NCI-H226 (cell line): ENCODE results near the gene HERC2.
"Not testable (repeated sequence)": the region's sequence is repeated elsewhere in the genome, so short reads cannot be mapped to it uniquely, and the experiment has no call there.

Source experiments
- DNase-seq: peaks from one replicate; pipeline ENCODE4 v3.0.0-alpha.2; 2015

Gene HERC2

DNA sequence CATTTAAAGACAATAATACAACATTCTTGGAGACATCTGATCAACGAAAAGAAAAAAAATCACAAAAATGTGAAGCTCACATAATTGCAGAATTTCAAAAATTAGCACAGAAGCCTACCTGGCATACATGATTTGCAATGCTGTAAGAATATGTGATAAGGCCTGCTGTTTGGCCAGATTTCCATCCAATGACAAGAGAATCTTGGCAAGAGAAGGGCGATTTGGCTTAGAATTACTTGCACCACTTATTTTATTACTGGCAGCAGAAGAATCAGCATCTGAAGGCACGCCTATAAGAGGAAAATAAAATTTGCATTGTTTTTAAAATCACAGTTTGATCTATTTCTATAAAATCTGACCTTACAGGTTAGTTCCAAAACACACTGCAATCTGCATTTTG is 152.6 kb downstream of the HERC2 start:
- no peak for DNase-seq

DNA sequence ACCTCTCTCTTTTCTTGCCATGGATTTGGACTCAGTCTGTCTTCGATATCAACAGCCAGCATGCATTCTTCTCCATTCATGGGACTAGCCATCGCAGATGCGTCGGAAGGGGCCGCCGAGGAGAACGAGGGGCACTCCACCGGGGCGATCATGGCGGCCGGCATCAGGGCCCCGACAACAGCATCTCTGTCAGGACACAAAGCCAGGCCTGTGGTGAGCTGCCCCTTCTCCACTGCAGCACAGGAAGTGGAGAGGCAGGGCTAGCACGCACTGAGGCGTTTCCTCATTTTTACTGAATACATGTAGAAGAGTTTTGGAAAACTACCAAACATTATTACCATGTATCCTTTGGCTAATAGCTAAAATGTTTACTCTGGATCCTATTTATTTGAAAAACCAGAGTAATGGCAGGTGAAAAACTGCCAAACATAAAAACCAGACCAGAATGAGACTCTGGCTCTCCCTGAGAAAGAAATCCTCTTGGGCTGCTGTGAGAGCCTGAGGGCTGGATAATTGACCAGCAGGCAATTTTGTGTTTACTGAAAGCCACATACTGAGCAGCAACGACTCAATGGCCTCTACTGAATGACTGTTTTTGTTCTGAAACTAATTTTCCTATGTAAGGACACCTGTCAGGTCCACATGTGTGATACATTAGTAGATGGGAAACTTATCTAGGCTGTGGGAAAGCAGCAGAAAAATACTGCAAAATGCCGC is 153.4 kb downstream of the HERC2 start:
- DNase-seq = not testable (repeated sequence)

DNA sequence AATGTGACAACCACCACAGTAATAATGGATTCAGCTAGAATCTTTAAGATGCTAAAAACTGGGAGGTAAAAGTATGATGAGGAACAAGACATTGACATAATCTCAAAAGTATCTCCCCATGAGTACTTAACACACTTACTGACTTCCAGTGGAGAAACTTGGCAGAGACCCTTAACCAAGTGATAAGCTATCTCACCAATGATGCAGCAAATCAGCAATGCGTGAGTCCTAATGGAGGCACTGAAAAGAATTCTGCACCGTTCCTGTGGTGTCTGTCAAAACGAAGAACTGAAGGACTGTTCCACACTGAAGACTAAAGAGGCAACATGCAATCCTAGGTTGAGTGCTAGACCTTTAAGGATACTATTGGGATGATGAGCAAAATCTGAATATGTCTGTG is 154.9 kb downstream of the HERC2 start:
- no peak for DNase-seq

DNA sequence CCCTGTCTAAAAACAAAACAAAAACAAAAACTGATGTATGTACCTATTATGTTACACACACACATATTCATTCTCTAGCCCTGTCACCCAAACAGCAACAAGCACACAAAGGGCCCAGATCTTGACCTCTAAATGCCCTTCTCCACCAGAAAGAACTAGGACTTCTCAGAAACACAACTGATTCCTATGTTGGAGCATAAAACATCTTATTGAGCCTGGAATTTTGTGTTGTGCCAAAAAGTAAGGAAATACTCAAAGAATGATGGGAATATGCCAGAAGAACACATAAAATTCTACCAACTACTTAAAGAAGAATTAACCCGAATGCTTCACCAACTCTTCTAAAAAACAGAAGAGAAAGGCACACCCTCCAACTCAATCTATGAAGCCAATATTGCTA is 156.2 kb downstream of the HERC2 start:
- DNase-seq = no peak

GRCh38 chr15:28164876-28165275 is 157.1 kb downstream of the HERC2 start:
- no peak for DNase-seq

- no peak for DNase-seq
Observed at GRCh38 chr15:28154283-28154682, 167.7 kb downstream of the HERC2 start.

GRCh38 chr15:28153492-28154119 is 168.4 kb downstream of the HERC2 start:
- no peak for DNase-seq

GRCh38 chr15:28152538-28152923 is 169.4 kb downstream of the HERC2 start:
- not testable (repeated sequence) for DNase-seq

- not testable (repeated sequence) for DNase-seq
Observed at GRCh38 chr15:28151864-28152537, 170.0 kb downstream of the HERC2 start.

- no peak for DNase-seq
Observed at GRCh38 chr15:28147801-28148200, 174.2 kb downstream of the HERC2 start.

DNA sequence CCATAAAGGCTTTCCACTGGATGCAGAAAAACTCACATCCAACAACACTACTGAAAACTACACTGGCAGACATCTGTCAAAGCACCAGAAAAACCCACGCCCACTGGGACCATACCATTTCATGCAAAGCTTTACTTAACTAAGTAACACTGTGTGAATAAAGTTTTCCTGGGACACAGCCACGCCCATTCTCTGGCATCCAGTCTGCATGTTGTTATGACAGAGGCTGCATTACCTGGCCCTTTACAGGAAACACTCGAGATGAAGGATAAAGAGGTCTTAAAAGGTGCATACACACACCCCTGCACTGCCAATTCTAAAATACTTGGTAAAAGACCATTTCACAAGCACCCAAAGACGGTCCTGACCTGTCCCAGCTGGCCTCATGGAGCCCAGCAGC is 176.6 kb downstream of the HERC2 start:
- not testable (repeated sequence) for DNase-seq

- DNase-seq = no peak
Observed at GRCh38 chr15:28140062-28140461, 181.9 kb downstream of the HERC2 start.

DNA sequence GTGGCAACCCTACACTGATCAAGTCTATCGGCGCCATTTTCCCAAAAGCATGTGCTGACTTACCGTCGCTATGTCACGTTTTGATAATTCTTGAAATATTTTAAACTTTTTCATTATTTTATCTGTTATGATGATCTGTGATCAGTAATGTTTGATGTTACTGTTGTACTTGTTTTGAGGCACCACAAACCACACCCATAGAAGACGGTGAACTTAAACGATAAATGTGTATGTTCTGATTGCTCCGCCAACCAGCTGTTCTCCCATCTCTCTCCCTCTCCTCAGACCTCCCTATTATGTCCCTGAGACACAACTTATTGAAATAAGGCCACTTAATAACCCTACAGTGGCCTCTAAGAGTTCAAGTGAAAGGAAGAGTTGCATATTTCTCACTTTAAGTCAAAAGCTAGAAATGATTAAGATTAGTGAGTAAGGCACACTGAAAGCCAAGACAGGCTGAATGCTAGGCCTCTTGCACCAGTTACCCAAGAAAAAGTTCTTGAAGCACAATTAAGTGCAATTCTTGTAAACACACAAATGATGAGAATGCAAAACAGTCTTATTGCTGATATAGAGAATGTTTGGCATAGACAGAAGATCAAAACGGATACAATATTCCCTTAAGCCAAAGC is 184.5 kb downstream of the HERC2 start:
- not testable (repeated sequence) for DNase-seq

DNA sequence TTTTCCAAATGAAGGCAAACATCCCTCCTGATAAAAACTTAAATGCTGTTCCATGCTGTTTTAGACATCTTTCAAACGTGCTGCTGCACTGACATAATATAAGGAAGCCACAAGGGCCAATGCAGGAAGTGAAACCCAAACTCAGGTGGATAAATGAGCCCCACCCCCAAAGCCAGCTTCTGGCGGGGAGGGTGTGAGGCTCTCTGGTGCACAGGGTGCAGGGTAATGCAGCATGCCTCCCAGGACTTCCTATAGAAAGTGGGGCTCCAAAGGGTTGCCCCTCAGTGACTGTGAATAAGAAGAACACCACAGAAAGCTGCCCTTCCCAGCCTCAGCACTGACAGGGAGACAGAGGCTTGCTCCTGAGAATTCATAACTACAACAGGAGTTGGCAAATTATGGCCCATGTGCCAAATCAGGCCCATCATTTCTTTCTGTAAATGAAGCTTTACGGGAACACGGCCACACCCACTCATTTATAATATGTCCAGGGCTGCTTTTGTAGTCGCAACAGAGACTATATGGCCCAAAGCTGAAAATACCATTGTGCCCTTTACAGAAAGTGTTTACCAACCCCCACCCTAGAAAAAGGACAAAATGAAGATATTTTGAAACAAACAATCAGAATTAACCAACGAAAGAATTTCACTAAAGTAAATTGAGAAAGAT is 185.6 kb downstream of the HERC2 start:
- not testable (repeated sequence) for DNase-seq

DNA sequence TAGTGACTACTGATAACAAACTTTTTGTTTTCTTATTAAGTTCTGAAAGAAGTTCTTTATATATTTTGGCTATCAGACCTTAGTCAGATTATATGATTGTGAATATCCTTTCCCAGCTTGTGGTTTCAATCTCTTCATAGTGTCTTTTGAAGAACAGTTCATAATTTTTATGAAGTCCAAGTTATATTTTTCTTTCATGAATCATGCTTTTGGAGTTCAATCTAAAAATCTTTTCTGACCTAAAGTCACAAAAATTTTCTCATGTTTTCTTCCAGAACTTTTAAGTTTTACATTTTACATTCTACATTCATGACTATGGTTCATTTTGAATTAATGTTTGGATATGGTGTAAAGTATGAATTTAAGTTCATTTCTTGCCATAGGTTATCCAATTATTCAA is 188.7 kb downstream of the HERC2 start:
- no peak for DNase-seq

DNA sequence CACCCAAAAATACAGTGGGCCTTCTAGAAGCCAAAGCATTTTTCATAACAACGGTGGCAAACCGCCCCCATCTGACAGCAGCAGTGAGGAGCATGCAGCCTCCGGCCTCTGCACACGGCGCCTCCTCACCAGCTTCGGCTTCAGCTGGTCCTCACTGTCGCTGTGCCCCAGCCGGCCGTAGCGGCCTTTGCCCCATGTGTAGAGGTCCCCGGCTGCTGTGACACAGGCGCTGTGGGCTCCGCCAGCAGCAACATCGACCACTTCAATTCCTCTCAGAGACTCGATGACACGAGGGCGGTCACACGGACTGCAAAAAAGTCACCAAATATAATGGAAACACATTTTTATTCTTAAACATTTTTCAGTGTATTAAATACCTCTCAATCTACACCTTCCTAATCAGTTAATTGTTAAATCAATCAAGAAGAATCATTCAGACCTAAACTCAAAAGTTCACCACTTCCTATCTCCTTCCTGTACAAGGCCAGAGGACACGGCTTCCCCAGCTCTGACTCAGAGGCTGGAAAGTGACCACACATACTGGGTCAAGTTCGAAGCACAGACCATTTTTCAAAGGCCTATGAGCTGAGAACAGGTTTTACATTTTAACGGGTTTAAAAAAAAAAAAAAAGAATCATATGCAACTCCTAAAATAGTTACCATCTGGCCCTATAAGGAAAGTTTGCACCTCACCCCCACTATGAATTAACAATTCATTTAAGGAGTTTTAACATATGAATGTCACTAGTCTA is 189.3 kb downstream of the HERC2 start:
- no peak for DNase-seq

DNA sequence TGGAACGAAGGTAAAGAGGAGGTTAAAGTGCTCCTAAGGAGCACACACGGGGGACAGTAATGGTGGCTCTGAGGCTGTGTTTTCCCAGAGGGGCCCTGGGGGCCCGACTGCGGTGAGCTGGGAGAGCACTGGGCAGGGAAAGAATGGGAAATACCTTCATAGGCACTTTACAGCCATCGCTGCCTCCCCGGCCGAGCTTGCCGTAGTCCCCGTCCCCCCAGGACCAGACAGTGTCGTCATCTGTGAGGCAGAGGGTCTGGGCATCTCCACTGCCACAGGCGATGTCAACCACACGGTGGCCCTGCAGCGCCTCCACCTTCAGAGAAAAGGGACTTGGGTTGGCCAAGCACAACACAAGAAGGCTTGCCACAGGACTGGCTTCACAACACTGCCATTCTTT is 190.0 kb downstream of the HERC2 start:
- DNase-seq = no peak

DNA sequence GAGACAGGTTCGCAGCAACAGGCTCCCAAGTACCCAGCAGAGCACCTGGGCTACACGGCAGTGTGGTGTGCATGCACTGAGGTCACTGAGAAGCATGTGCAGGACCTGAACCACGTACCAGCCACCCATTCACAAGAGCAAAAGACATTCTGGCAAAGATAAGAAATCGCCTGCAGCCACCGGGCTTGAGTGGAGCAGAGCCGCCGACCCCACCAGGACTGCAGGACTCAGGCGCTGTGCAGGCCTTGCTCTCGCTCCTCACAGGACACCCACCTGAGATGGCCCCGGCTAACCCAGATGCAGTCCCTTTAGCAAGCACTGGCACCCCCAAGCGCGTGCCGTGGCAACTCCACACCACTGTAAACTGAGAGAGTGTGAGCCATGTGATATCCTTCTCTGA is 190.6 kb downstream of the HERC2 start:
- DNase-seq = no peak

DNA sequence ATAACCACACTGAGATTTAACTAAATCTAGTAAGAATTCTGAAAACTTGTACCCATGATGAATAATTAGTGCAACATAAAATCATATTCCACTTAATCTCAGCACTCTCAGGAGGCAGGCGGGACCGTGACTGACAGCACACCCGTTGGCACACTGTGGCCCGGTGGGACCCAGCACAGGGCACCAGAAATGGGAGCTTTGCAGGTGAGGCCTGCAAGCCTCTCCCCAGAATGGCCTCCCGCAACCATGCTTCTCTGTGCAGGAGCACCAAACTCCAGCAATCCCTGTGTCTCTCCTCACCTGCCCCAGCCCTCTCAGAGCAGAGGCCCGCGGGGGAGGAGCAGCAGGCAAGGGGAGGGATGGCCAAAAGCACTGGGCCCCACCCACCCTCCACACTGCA is 191.3 kb downstream of the HERC2 start:
- DNase-seq = no peak

DNA sequence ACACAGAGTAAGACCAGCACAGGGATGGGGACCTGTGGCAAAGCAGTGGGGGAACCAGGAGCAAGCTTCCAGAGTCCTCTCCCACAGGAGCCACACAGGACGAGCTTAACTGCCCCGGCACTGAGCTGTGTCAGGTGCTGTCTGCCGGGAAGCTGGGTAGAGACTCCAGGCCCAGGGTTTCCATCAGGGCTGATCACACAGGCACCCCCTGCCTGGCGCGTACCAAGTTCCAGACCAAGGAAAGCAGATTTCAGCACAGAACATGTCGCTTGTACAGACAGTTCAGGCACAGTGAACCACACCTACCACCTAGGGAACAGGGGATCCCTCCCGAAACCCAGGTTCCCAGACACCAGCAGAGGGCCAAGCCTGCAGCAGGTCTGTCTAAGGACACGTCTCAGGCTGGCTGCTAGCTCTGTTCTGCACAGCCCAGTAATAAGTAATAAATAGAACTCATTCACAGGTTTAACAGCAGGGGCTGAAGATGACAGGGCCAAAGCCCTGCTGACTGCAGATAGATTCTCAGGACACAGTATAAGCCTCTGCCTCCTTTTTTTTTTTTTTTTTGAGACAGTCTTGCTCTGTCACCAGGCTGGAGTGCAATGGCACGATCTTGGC is 192.6 kb downstream of the HERC2 start:
- no peak for DNase-seq

- DNase-seq = no peak
Observed at GRCh38 chr15:28128031-28128430, 193.9 kb downstream of the HERC2 start.

DNA sequence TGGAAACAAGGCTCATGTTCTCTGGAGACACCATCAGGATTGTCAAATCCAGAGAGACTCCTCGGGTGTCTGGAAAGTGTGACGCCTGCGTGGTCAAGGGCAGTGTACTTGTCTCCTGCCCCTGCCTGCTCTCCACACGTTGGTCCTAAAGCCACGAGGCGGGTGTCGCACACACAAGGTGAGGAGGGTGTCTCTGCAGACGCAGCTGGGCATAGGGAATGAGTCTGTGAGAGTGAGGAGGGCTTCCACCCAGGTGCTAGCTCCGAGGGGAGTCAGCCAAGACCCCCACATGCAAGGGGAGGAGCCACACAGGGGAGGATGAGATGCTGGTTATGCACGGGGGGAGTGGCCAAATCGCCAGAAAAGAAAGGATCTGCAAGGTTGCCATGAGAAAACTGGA is 194.9 kb downstream of the HERC2 start:
- DNase-seq = no peak
